ENCODE data around the gene C2CD4C.
A peak's percentile ranks its signal among the peaks of the same experiment; 100 is the strongest.
"Not testable (repeated sequence)": the region's sequence is repeated elsewhere in the genome, so short reads cannot be mapped to it uniquely, and the experiment has no call there.

C2CD4C gene

GRCh38 chr19:397941-398706 lies 10.8 kb downstream of the C2CD4C start:
- no peak for DNase-seq

DNA sequence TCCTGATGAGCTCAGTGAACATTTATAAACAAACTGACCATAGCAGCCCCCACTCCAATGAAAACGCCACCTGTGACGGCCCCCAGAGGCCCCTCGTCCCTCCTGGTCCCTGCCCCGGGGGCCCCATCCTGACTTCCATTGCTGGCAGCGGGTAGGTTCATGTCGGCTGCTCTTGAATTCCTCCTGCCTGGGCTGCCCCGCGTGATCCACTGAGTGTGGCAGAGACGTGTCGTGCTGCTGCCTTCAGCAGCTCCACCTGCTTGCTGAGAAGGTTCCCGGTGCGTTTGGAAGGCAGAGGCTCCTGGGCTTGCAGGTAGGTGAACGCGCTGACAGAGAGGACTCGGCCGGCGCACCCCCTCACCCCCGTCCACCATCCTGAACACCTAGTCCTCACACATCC lies 11.6 kb downstream of the C2CD4C start:
- no peak for DNase-seq

GRCh38 chr19:395467-395866 lies 13.5 kb downstream of the C2CD4C start:
- DNase-seq: no peak

DNA sequence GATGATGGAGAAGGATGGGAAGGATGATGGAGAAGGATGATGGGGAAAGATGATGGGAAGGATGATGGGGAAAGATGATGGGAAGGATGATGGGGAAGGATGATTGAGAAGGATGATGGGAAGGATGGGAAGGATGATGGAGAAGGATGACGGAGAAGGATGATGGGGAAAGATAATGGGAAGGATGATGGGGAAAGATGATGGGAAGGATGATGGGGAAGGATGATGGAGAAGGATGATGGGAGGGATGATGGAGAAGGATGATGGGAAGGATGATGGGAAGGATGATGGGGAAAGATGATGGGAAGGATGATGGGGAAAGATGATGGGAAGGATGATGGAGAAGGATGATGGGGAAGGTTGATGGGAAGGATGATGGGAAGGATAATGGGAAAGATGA lies 14.1 kb downstream of the C2CD4C start:
- not testable (repeated sequence) for DNase-seq

- DNase-seq: not testable (repeated sequence)
Measured at GRCh38 chr19:393560-393959, 15.4 kb downstream of the C2CD4C start.

DNA sequence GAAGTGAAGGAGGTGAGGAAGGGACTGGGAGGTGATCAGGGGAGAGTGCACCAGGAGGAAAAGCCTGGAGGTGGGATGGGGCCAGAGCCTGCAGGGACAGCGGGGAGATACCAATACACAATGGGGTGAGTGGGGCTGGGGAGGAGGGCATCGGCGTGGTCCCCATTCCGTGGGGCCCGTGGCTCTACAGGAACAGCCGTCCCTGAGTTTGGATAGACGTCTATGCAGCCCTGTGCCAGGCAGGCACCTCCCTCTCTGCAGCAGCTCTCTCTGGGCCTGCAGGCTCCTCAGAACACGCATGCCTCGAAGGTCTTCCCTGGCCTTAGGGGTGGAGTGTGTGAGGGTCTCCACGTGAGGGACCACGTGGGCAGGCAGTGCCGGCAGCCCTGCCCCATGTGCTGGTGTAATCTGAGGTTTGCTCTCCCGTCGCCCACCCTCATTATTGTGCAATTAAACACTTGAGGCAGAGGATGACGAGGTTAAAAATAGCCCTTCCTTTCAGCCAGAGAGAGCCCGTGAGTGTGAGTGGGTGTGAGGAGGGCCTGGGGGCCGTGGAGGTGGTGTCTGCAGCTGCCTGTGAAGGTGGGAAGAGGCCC lies 16.5 kb downstream of the C2CD4C start:
- DNase-seq: no peak

- DNase-seq: no peak
Measured at GRCh38 chr19:391726-392374, 17.1 kb downstream of the C2CD4C start.

DNA sequence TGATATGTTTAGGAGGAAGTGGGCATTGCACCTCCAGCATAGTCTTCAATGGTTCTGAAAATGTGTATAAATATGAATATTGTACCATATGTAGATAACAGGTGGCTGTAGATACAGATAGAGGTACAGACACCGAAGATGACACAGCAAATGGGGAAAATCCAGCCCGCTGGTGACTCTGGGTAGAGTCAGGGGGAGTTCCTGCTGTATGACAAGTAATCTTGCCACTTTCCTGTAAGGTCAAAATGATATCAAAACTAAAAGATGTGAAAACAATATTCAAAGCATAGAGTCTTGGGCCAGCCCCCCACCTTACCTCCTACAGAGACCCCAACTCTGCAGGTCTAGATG lies 17.8 kb downstream of the C2CD4C start:
- DNase-seq: no peak

DNA sequence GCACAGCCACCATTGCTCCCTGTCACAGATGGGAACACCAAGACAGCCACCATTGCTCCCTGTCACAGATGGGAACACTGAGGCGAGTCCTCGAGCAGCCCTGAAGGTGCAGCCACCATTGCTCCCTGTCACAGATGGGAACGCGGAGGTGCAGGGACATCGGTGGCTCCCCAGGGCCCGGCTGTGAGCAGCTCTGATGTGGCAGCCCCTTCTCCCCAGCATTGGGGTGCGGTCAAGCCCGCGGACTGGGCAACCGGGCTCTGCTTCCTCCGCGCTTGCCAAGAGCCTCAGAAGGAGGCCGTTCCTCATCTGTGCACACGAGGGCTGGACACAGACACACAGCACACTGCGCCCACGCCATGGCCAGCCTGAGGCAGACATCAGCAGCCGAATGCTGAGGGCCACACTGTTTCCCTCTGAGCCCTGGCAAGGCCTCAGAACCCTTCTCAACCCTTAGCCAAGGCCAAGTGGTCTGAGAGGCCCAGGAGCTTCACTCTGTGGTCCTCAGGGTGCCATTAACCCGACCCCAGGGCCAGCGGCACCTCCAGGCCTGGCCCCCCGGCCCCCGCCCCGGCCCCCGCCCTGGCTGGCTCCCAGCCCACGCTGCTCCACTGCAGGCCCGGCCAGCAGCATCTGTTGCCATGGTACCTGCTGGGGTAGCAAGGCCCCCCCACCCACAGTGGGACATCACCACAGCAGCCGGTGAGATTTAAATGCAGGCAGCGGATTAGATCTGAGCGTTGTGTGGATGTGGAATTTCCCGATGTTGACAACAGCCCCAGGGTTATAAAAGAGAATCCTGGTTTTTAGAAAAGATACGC lies 18.4 kb downstream of the C2CD4C start:
- no peak for DNase-seq

DNA sequence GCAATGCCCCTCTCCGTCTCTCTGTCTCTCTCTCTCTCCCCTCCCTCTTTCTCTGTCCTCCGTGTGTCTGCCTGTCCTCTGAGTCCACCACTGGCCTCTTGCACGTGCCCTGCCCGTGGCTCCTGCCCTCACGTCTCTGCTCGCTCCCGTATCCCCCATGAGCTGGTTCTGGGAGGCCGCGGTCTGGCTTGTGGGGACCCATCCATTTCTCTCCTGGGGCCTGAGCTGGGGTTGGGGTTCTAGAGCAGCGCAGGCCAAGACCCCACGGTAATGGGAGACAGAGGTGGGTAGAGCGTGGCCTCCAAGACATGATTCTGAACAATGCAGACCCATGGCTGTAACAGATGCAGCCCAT lies 19.0 kb downstream of the C2CD4C start:
- no peak for DNase-seq

GRCh38 chr19:389255-389934 lies 19.6 kb downstream of the C2CD4C start:
- DNase-seq: no peak

GRCh38 chr19:388691-389090 lies 20.3 kb downstream of the C2CD4C start:
- DNase-seq: no peak

DNA sequence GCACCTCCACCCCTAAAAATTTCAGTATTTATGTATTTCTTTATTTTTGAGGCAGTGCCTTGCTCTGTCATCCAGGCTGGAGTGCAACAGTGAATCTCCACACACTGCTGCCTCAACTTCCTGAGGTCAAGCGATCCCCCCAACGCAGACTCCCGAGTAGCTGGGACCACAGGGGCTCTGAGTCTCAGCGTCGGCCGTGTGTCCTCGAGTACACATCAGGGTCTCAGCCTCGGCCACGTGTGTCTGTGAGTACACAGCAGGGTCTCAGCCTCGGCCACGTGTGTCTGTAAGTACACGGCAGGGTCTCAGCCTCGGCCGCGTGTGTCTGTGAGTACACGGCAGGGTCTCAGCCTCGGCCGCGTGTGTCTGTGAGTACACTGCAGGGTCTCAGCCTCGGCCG lies 21.2 kb downstream of the C2CD4C start:
- no peak for DNase-seq

GRCh38 chr19:386632-387301 lies 22.2 kb downstream of the C2CD4C start:
- DNase-seq: not testable (repeated sequence)

- not testable (repeated sequence) for DNase-seq
Measured at GRCh38 chr19:386189-386588, 22.8 kb downstream of the C2CD4C start.

DNA sequence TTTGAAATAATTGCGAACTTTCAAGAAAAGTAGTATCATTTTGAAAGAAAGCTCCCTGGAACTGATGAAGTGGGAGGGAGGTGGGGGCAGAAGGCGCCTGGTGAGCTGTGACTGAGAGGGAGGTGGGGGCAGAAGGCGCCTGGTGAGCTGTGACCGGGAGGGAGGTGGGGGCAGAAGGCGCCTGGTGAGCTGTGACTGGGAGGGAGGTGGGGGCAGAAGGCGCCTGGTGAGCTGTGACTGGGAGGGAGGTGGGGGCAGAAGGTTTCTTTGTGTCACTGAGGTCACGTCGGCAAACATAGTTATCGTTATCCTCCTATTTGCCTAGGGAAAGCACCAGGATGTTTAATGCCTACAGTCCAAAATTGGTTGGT lies 24.2 kb downstream of the C2CD4C start:
- DNase-seq: no peak

DNA sequence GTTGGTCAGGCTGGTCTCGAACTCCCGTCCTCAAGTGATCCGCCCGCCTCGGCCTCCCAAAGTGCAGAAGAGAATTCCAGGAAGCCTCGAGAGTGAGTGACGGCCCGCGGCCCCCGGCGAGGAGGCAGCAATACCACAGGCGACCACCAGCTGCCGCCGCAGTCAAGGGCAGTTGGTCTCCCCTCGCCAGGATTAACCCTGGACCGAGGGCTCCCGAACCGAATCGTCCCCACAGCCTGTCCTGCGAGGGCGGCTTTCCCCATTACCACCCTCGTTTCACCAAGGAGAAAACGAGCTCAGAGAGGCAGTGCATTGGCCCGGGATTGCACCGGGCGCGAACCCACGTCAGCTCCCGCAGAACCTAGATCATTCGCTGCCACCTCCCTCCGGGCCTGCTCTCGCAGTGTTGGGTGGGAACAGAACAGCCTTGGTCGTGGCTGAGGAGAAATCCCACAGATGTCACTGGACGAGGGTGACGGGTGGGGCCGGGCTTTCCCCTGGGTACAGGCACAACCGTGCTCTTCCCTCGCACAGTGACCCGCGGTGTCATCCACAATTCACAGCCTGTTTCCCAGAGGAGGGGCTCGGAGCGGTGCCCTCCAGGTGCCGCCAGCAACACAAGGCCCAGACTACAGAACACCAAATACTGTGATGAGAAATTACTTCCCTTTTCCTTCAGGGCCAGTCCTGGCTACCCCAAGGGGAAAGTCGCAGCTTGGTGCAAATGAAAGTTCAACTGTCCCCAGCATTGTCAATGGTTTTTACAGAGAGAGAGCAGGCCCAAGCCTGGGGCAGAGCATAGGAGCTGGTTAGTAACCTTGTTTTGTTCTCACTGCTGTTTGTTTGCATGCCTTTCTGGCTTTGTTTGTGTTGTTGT lies 24.8 kb downstream of the C2CD4C start:
- no peak for DNase-seq

DNA sequence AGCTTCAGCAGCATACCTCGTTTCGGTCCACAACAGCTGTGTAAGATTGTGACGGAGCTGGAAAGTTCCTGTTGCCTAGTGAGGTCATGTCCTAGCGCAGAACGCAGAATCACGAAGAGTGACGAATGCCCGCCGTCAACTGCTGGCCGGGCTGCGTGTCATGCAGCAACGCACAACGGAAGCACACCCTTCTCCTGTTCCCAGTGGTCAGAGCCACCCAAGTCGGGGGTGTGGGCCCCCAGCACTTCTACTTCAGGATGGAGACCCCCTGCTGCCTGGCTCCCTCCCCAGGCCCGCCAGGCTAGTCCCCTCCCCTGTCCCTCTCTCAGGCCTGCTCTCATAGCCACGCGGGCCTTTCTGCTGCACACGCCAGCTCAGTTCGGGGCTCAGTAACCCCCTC lies 25.9 kb downstream of the C2CD4C start:
- no peak for DNase-seq

- peak in 3 of 5 experiments; percentile 18 to 77 (median 28) for DNase-seq
Measured at GRCh38 chr19:382578-382977, 26.4 kb downstream of the C2CD4C start.

DNA sequence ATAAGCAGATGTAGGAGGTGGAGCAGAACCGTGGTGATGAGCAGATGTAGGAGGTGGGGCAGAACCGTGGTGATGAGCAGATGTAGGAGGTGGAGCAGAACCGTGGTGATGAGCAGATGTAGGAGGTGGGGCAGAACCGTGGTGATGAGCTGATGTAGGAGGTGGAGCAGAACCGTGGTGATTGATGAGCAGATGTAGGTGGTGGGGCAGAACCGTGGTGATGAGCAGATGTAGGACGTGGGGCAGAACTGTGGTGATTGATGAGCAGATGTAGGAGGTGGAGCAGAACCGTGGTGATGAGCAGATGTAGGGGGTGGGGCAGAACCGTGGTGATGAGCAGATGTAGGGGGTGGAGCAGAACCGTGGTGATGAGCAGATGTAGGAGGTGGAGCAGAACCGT lies 27.0 kb downstream of the C2CD4C start:
- not testable (repeated sequence) for DNase-seq

DNA sequence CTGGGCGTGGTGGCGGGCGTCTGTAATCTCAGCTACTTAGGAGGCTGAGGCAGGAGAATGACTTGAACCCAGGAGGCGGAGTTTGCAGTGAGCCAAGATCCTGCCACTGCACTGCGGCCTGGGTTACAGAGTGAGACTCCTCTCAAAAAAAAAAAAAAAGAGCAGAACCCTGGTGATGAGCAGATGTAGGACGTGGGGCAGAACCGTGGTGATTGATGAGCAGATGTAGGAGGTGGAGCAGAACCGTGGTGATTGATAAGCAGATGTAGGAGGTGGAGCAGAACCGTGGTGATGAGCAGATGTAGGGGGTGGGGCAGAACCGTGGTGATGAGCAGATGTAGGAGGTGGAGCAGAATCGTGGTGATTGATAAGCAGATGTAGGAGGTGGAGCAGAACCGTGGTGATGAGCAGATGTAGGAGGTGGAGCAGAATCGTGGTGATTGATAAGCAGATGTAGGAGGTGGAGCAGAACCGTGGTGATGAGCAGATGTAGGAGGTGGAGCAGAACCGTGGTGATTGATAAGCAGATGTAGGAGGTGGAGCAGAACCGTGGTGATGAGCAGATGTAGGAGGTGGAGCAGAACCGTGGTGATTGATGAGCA lies 28.2 kb downstream of the C2CD4C start:
- not testable (repeated sequence) for DNase-seq
